Measurements from ENCODE around the gene MAPT. TPM values are rescaled to one million over a fixed set of nuclear protein-coding genes. Genes with fewer than 3 reads are reported as not detected.

MAPT gene
- total RNA-seq, 1 experiment from 2014 or later = 37.5 TPM

DNA sequence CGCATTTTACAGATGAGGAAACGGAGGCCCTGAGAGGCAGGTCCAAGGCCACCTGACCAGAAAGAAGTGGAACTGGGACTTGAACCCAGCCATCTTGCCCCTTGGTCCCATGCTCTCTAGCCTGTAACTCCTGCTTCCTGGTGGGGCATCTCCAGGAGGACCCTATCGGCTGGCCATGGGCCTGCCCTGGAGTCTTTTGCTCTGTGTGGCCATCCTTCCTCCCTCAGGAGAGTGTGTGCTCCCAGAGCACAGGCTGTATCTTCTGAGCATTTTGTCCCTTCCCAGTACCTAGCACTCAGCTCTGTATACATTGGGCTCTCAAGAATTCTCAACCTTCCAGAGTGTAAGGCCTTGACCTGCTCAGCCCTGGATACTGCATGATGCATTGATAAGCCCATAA is 76.3 kb downstream of the MAPT start:
- Histone ChIP-seq H2AFZ (ENCODE audit: low read depth, low read length, poor library complexity, severe bottlenecking) (no peak overlapping the region), H3K79me2 (ENCODE audit: insufficient read depth, low read length) (no peaks in the 10 kb centered on the region), H3K36me3 (ENCODE audit: control insufficient read depth in 1 of 2, insufficient read depth in 2 of 2, low read length in 2 of 2) (no peaks in the 10 kb centered on the region), H3K9me2 (ENCODE audit: insufficient read depth) (no peaks in the 10 kb centered on the region), H3K27me3 (ENCODE audit: insufficient read depth, low read length) (no peaks in the 10 kb centered on the region), H3K27ac (ENCODE audit: low read depth, low read length) (no peak overlapping the region), H3K4me3 (replicated peaks in 1 of 2; ENCODE audit: low read depth in 1 of 2, low read length in 2 of 2) (no peak overlapping the region), H4K20me1 (ENCODE audit: insufficient read depth) (no peaks in the 10 kb centered on the region), H3K4me1 (ENCODE audit: control insufficient read depth in 1 of 2, insufficient read depth in 2 of 2, low read length in 2 of 2) (no peaks in the 10 kb centered on the region), H3K9me3 (ENCODE audit: control insufficient read depth in 1 of 2, insufficient read depth in 1 of 2, low read depth in 1 of 2, low read length in 2 of 2) (no peaks in the 10 kb centered on the region), H3K9ac (ENCODE audit: low read length) (no peak overlapping the region), H3K4me2 (ENCODE audit: low read length) (no peak overlapping the region)
- ChIA-PET POLR2A (no interaction called here), CTCF (interaction anchor here (1.9 kb wide), 1 partner anchor 22 kb away, joined by 5 read pairs; no protein-coding TSS in a partner anchor), RAD21 (ENCODE audit: low non-redundant PET in 1 of 2, low total read pairs in 2 of 2, uncharacterized antibody in 2 of 2, unreplicated experiment in 2 of 2) (no interaction called here)
- BruUV-seq (replicated peaks) = no TSS peak
- intact Hi-C loops (cut with micrococcal nuclease) = no loop called here
- TF ChIP-seq, protein P1, sequence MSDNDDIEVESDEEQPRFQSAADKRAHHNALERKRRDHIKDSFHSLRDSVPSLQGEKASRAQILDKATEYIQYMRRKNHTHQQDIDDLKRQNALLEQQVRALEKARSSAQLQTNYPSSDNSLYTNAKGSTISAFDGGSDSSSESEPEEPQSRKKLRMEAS (IDR thresholded peaks at IDR 0.05) = no peak
- TF ChIP-seq TCF7L2 (IDR thresholded peaks at IDR 0.05; ENCODE audit: borderline replicate concordance, extremely low read depth, insufficient read depth, insufficient read length) (no peak), EZH2phosphoT487 (IDR thresholded peaks at IDR 0.05; ENCODE audit: borderline replicate concordance) (no peak), ZFX (IDR thresholded peaks at IDR 0.05) (no peak), ELF1 (IDR thresholded peaks at IDR 0.05; ENCODE audit: borderline replicate concordance, low read depth) (no peak), SRF (IDR thresholded peaks at IDR 0.05; ENCODE audit: low read depth) (no peak), SIN3A (IDR thresholded peaks at IDR 0.05; ENCODE audit: low read depth) (no peak), RAD21 (IDR thresholded peaks at IDR 0.05; ENCODE audit: low read depth) (no peak), POLR2A (IDR thresholded peaks at IDR 0.05; ENCODE audit: borderline replicate concordance, extremely low read depth, insufficient read depth, insufficient read length) (no peak)
- TF ChIP-seq, protein P2, sequence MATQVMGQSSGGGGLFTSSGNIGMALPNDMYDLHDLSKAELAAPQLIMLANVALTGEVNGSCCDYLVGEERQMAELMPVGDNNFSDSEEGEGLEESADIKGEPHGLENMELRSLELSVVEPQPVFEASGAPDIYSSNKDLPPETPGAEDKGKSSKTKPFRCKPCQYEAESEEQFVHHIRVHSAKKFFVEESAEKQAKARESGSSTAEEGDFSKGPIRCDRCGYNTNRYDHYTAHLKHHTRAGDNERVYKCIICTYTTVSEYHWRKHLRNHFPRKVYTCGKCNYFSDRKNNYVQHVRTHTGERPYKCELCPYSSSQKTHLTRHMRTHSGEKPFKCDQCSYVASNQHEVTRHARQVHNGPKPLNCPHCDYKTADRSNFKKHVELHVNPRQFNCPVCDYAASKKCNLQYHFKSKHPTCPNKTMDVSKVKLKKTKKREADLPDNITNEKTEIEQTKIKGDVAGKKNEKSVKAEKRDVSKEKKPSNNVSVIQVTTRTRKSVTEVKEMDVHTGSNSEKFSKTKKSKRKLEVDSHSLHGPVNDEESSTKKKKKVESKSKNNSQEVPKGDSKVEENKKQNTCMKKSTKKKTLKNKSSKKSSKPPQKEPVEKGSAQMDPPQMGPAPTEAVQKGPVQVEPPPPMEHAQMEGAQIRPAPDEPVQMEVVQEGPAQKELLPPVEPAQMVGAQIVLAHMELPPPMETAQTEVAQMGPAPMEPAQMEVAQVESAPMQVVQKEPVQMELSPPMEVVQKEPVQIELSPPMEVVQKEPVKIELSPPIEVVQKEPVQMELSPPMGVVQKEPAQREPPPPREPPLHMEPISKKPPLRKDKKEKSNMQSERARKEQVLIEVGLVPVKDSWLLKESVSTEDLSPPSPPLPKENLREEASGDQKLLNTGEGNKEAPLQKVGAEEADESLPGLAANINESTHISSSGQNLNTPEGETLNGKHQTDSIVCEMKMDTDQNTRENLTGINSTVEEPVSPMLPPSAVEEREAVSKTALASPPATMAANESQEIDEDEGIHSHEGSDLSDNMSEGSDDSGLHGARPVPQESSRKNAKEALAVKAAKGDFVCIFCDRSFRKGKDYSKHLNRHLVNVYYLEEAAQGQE (IDR thresholded peaks at IDR 0.05; ENCODE audit: low read depth) = no peak
- TF ChIP-seq, protein P3, sequence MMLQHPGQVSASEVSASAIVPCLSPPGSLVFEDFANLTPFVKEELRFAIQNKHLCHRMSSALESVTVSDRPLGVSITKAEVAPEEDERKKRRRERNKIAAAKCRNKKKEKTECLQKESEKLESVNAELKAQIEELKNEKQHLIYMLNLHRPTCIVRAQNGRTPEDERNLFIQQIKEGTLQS (IDR thresholded peaks at IDR 0.05) = no peak
- TF ChIP-seq, protein P4, sequence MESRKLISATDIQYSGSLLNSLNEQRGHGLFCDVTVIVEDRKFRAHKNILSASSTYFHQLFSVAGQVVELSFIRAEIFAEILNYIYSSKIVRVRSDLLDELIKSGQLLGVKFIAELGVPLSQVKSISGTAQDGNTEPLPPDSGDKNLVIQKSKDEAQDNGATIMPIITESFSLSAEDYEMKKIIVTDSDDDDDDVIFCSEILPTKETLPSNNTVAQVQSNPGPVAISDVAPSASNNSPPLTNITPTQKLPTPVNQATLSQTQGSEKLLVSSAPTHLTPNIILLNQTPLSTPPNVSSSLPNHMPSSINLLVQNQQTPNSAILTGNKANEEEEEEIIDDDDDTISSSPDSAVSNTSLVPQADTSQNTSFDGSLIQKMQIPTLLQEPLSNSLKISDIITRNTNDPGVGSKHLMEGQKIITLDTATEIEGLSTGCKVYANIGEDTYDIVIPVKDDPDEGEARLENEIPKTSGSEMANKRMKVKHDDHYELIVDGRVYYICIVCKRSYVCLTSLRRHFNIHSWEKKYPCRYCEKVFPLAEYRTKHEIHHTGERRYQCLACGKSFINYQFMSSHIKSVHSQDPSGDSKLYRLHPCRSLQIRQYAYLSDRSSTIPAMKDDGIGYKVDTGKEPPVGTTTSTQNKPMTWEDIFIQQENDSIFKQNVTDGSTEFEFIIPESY (IDR thresholded peaks at IDR 0.05; ENCODE audit: extremely low read depth, insufficient replicate concordance, low read length) = no peak
- no peak for ATAC-seq
- no peak for DNase-seq (ENCODE audit: low read depth, low spot score)

Data from HCT116 (cell line).